ENCODE measurements around the gene GRN.
"Not testable (repeated sequence)": the region's sequence is repeated elsewhere in the genome, so short reads cannot be mapped to it uniquely, and the experiment has no call there.

The GRN gene

GRCh38 chr17:44343510-44344209, 1.4 kb upstream of the GRN start:
- no peaks in the 10 kb centered on the region for H4K20me1 ChIP-seq (ENCODE audit: insufficient read depth, low read length)
- H2AFZ ChIP-seq (ENCODE audit: low read length) = no peak overlapping the region
- H3K4me2 ChIP-seq (ENCODE audit: low read length) = no peak overlapping the region
- no peak overlapping the region for H3K9ac ChIP-seq (ENCODE audit: low read length)
- peaks cover 39% of the 10 kb centered on the region for H3K4me1 ChIP-seq (ENCODE audit: insufficient read depth, low read length, severe bottlenecking)
- TF ChIP-seq EZH2 (IDR thresholded peaks at IDR 0.05; ENCODE audit: borderline replicate concordance, low read length) (no peak), CTCF (IDR thresholded peaks at IDR 0.05; ENCODE audit: low read length) (no peak)
- H3K79me2 ChIP-seq (ENCODE audit: insufficient read depth, low read length) = no peaks in the 10 kb centered on the region
- H3K27ac ChIP-seq (ENCODE audit: low read depth, low read length, poor library complexity, severe bottlenecking) = no peak overlapping the region
- no peaks in the 10 kb centered on the region; the same call in 1 of the 2 replicates for H3F3A ChIP-seq (ENCODE audit: insufficient read depth, low read length)
- no peaks in the 10 kb centered on the region for H3K9me3 ChIP-seq (ENCODE audit: low read length)
- H3K9me2 ChIP-seq (ENCODE audit: low read depth, low read length) = no peaks in the 10 kb centered on the region
- H3K27me3 ChIP-seq (ENCODE audit: insufficient read depth, low read length) = no peaks in the 10 kb centered on the region
- no peak overlapping the region for H3K4me3 ChIP-seq (ENCODE audit: low read depth, low read length, poor library complexity, severe bottlenecking)
- H3K36me3 ChIP-seq (ENCODE audit: insufficient read depth, low read length) = no peaks in the 10 kb centered on the region

- Histone ChIP-seq H3K4me1 (ENCODE audit: insufficient read depth, low read length, severe bottlenecking) (peaks cover 39% of the 10 kb centered on the region), H3K27ac (ENCODE audit: low read depth, low read length, poor library complexity, severe bottlenecking) (no peak overlapping the region), H4K20me1 (ENCODE audit: insufficient read depth, low read length) (no peaks in the 10 kb centered on the region), H3F3A (ENCODE audit: insufficient read depth, low read length) (no peaks in the 10 kb centered on the region; the same call in 1 of the 2 replicates), H3K9me3 (ENCODE audit: low read length) (no peaks in the 10 kb centered on the region), H2AFZ (ENCODE audit: low read length) (no peak overlapping the region), H3K27me3 (ENCODE audit: insufficient read depth, low read length) (no peaks in the 10 kb centered on the region), H3K36me3 (ENCODE audit: insufficient read depth, low read length) (no peaks in the 10 kb centered on the region), H3K4me2 (ENCODE audit: low read length) (peak overlapping the region; percentile 89), H3K9me2 (ENCODE audit: low read depth, low read length) (no peaks in the 10 kb centered on the region), H3K79me2 (ENCODE audit: insufficient read depth, low read length) (no peaks in the 10 kb centered on the region), H3K9ac (ENCODE audit: low read length) (peak overlapping the region; percentile 60), H3K4me3 (ENCODE audit: low read depth, low read length, poor library complexity, severe bottlenecking) (peak overlapping the region; percentile 68)
- TF ChIP-seq EZH2 (IDR thresholded peaks at IDR 0.05; ENCODE audit: borderline replicate concordance, low read length) (no peak), CTCF (IDR thresholded peaks at IDR 0.05; ENCODE audit: low read length) (peak; percentile 91)
Observed at GRCh38 chr17:44345454-44346026, 438 bp downstream of the GRN start.

DNA sequence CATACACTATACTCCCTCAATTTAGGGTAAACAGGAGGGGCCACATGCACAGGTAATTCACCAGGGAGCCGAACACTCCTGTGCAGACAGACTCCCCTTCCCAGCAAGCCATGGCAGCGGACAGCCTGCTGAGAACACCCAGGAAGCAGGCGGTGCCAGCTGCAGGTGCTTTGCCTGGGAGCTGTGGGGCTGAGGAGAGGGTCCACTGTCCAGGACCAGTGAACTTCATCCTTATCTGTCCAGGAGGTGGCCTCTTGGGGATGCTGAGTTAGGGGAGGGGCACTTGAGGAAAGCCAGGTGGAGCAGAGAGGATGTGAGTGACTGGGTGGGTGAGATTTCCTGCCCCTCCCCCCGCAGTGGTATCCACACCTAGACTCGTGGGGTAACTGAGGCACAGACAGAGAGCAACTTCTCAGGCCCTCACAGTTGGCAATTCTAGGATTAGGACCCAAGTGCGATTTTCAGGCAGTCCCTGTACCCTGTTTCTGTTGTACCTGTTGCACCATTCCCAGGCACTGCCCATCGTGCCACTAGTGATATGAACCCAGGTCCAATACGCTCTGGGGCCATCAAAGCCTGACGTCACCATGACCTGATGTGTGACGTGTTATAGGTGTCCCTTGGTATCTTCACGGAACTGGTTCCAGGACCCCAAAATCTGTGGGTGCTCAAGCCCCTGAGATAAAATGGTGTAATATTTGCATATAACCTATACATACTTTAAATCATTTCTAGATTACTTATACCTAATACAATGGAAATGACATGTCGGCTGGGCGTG, 1.2 kb downstream of the GRN start:
- peaks cover 39% of the 10 kb centered on the region for H3K4me1 ChIP-seq (ENCODE audit: insufficient read depth, low read length, severe bottlenecking)
- no peak for TF ChIP-seq CTCF (IDR thresholded peaks at IDR 0.05; ENCODE audit: low read length)
- no peaks in the 10 kb centered on the region for H3K27me3 ChIP-seq (ENCODE audit: insufficient read depth, low read length)
- no peaks in the 10 kb centered on the region; the same call in 1 of the 2 replicates for H3F3A ChIP-seq (ENCODE audit: insufficient read depth, low read length)
- no peaks in the 10 kb centered on the region for H3K36me3 ChIP-seq (ENCODE audit: insufficient read depth, low read length)
- peak overlapping the region; percentile 68 for H3K4me3 ChIP-seq (ENCODE audit: low read depth, low read length, poor library complexity, severe bottlenecking)
- peak overlapping the region; percentile 60; the same call in 1 of the 2 replicates for H3K9ac ChIP-seq (ENCODE audit: low read length)
- H3K79me2 ChIP-seq (ENCODE audit: insufficient read depth, low read length) = no peaks in the 10 kb centered on the region
- peak overlapping the region; percentile 89 for H3K4me2 ChIP-seq (ENCODE audit: low read length)
- H3K27ac ChIP-seq (ENCODE audit: low read depth, low read length, poor library complexity, severe bottlenecking) = no peak overlapping the region
- no peaks in the 10 kb centered on the region for H3K9me2 ChIP-seq (ENCODE audit: low read depth, low read length)
- no peaks in the 10 kb centered on the region for H3K9me3 ChIP-seq (ENCODE audit: low read length)
- H2AFZ ChIP-seq (ENCODE audit: low read length) = no peak overlapping the region
- H4K20me1 ChIP-seq (ENCODE audit: insufficient read depth, low read length) = no peaks in the 10 kb centered on the region

DNA sequence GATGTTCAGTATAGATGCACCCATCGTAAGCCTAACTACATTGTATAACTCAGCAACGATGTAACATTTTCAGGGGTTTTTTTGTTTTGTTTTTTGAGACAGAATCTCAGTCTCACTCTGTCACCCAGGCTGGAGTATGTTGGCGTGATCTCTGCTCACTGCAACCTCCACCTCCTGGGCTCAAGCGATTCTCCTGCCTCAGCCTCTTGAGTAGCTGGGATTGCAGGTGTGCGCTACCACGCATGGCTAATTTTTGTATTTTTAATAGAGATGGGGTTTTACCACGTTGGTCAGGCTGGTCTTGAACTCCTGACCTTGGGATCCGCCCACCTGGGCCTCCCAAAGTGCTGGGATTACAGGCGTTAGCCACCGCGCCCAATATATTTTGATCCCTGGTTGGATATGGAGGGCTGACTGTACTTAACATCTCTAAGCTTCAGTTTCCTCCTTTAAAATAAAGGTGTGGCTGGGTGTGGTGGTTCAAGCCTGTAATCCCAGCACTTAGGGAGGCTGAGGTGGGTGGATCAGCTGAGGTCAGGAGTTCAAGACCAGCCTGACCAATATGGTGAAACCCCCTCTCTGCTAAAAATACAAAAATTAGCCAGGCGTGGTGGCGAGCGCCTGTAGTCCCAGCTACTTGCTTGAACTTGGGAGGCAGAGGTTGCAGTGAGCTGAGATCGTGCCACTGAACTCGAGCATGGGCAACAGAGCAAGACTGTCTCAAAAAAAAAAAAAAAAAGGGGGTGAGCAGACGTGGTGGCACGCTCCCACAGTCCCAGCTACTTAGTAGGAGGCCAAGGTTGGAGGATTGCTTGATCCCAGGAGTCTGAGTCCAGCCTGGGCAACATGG, 2.3 kb downstream of the GRN start:
- H3K4me2 ChIP-seq (ENCODE audit: low read length) = not testable (repeated sequence)

More for the DNA sequence above, 2.3 kb downstream of the GRN start:
- H2AFZ ChIP-seq (ENCODE audit: low read length); H3K27ac ChIP-seq (ENCODE audit: low read depth, low read length, poor library complexity, severe bottlenecking); H3K9me3 ChIP-seq (ENCODE audit: low read length); H3K79me2 ChIP-seq (ENCODE audit: insufficient read depth, low read length); H3K36me3 ChIP-seq (ENCODE audit: insufficient read depth, low read length); H3K27me3 ChIP-seq (ENCODE audit: insufficient read depth, low read length); H4K20me1 ChIP-seq (ENCODE audit: insufficient read depth, low read length); H3K9ac ChIP-seq (ENCODE audit: low read length); H3K9me2 ChIP-seq (ENCODE audit: low read depth, low read length); H3F3A ChIP-seq (ENCODE audit: insufficient read depth, low read length); H3K4me3 ChIP-seq (ENCODE audit: low read depth, low read length, poor library complexity, severe bottlenecking): not testable (repeated sequence)
- H3K4me1 ChIP-seq (ENCODE audit: insufficient read depth, low read length, severe bottlenecking) = peaks cover 39% of the 10 kb centered on the region

Data from OCI-LY1 (cell line).